HK-2 (cell line): ENCODE data around the gene GCC2.
"Not testable (repeated sequence)": the region's sequence is repeated elsewhere in the genome, so short reads cannot be mapped to it uniquely, and the experiment has no call there.

Experiments
- DNase-seq: peaks from one replicate; pipeline ENCODE4 v3.0.0-alpha.2; 2018; ENCODE audit not compliant: unreplicated experiment

GCC2 gene

GRCh38 chr2:108448678-108449409 lies at the start of gene GCC2:
Gene GCC2 (plus strand): TSS chr2:108449206. CDS start chr2:108449275, 69 bp downstream.
- DNase-seq, result peak; percentile 94

- DNase-seq, result no peak
These were observed 49.5 kb upstream of the GCC2 start for GRCh38 chr2:108399479-108399878.

GRCh38 chr2:108401800-108402199 lies 47.2 kb upstream of the GCC2 start:
- no peak for DNase-seq

GRCh38 chr2:108403494-108403893 lies 45.5 kb upstream of the GCC2 start:
- no peak for DNase-seq

GRCh38 chr2:108404784-108405397 lies 44.1 kb upstream of the GCC2 start:
- DNase-seq, result no peak

GRCh38 chr2:108407864-108408729 lies 40.9 kb upstream of the GCC2 start:
- no peak for DNase-seq

GRCh38 chr2:108409768-108410167 lies 39.2 kb upstream of the GCC2 start:
- no peak for DNase-seq

- peak; percentile 59 for DNase-seq
These were observed 35.9 kb upstream of the GCC2 start for GRCh38 chr2:108412995-108413710.

- no peak for DNase-seq
These were observed 35.3 kb upstream of the GCC2 start for GRCh38 chr2:108413711-108414095.

GRCh38 chr2:108414256-108414876 lies 34.6 kb upstream of the GCC2 start:
- no peak for DNase-seq

GRCh38 chr2:108414945-108415344 lies 34.1 kb upstream of the GCC2 start:
- no peak for DNase-seq

GRCh38 chr2:108417254-108417653 lies 31.8 kb upstream of the GCC2 start:
- DNase-seq, result no peak

- no peak for DNase-seq
These were observed 30.6 kb upstream of the GCC2 start for GRCh38 chr2:108418416-108418815.

GRCh38 chr2:108423067-108423466 lies 25.9 kb upstream of the GCC2 start:
- DNase-seq, result no peak

GRCh38 chr2:108423502-108424251 lies 25.3 kb upstream of the GCC2 start:
- DNase-seq, result no peak

GRCh38 chr2:108428286-108429009 lies 20.6 kb upstream of the GCC2 start:
- no peak for DNase-seq

GRCh38 chr2:108435578-108435977 lies 13.4 kb upstream of the GCC2 start:
- DNase-seq, result not testable (repeated sequence)

GRCh38 chr2:108436976-108437375 lies 12.0 kb upstream of the GCC2 start:
- DNase-seq, result no peak

- DNase-seq, result no peak
These were observed 7.3 kb upstream of the GCC2 start for GRCh38 chr2:108441712-108442111.
